Upper lobe of right lung (tissue), 1 donor: ENCODE data around the gene SPATA20. TPM values are rescaled to one million over a fixed set of nuclear protein-coding genes. Genes with fewer than 3 reads are reported as not detected.
A peak's percentile ranks its signal among the peaks of the same experiment; 100 is the strongest.

Source experiments
- ATAC-seq: fragments of 200-7000 bp; cut with Tn5 transposase; one replicate; pipeline ENCODE4 v1.9.1; 2020; ENCODE audit warnings: mild to moderate bottlenecking, moderate library complexity
- DNase-seq: peaks from one replicate; pipeline ENCODE4 v3.0.0-alpha.2; 2020
- H3K27ac ChIP-seq: fragments of 200-600 bp; one replicate; pipeline ENCODE4 v1.8.0; 2022
- H3K27me3 ChIP-seq: fragments of 200-600 bp; one replicate; pipeline ENCODE4 v1.8.0; 2022; ENCODE audit warnings: mild to moderate bottlenecking
- H3K36me3 ChIP-seq: fragments of 200-600 bp; one replicate; pipeline ENCODE4 v1.8.0; 2022
- H3K4me1 ChIP-seq: fragments of 200-600 bp; one replicate; pipeline ENCODE4 v1.8.0; 2022
- H3K4me3 ChIP-seq: fragments of 200-600 bp; one replicate; pipeline ENCODE4 v1.8.0; 2022; ENCODE audit warnings: mild to moderate bottlenecking
- H3K9me3 ChIP-seq: fragments of 200-600 bp; one replicate; pipeline ENCODE4 v1.8.0; 2022
- intact Hi-C: fragments of 100-400 bp; cut with DNase I; formaldehyde crosslinking; loops from one replicate; pipeline ENCODE4 v1.11.0; 2022
- total RNA-seq: library from RNA; stranded (reverse); fragmentation: NEBNext Ultra II Directional; extraction: Animal tissue kit (Norgen Biotek cat#: 25700); gene quantifications from one replicate; pipeline ENCODE4 v1.2.1, GENCODE V29; 2021
- TF ChIP-seq, protein P1 (sequence below): fragments of 200-600 bp; IDR thresholded peaks from one replicate; pipeline ENCODE4 v1.8.0; 2022; ENCODE audit warnings: antibody characterized with exemption
- donor health status: DM: no; HTN: yes; CAD: no; lungs with severe emphysema.

The SPATA20 gene
- total RNA-seq, 1 donor from 2014 or later, result 31.6 TPM

DNA sequence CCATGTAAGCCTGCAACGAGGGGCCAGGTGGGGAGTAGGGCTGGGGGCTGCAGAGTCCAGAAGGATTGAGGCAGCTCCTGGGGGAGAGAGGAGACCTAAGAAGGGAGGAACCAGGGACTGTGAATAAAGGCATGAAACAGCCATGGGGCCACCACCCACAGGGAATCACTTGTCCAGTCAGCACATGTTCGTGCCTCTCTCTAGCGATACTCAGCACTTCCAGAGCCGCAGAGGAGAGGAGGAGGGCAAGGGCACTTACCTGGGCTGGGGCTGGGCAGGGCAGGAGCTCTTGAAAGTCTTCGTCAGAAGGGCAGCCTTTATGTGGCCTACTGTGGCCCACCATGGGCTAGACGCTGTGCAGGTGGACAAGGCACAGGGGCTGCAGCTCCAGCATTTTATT is 37.8 kb downstream of the SPATA20 start:
- TF ChIP-seq, protein P1, sequence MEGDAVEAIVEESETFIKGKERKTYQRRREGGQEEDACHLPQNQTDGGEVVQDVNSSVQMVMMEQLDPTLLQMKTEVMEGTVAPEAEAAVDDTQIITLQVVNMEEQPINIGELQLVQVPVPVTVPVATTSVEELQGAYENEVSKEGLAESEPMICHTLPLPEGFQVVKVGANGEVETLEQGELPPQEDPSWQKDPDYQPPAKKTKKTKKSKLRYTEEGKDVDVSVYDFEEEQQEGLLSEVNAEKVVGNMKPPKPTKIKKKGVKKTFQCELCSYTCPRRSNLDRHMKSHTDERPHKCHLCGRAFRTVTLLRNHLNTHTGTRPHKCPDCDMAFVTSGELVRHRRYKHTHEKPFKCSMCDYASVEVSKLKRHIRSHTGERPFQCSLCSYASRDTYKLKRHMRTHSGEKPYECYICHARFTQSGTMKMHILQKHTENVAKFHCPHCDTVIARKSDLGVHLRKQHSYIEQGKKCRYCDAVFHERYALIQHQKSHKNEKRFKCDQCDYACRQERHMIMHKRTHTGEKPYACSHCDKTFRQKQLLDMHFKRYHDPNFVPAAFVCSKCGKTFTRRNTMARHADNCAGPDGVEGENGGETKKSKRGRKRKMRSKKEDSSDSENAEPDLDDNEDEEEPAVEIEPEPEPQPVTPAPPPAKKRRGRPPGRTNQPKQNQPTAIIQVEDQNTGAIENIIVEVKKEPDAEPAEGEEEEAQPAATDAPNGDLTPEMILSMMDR, result no peak
- Histone ChIP-seq H3K27ac (no peak overlapping the region), H3K27me3 (no peaks in the 10 kb centered on the region), H3K4me3 (no peak overlapping the region), H3K4me1 (peaks cover 10% of the 10 kb centered on the region), H3K9me3 (no peaks in the 10 kb centered on the region), H3K36me3 (no peaks in the 10 kb centered on the region)
- ATAC-seq (peak; percentile 12), DNase-seq (no peak)
- intact Hi-C loops, result no loop called here

DNA sequence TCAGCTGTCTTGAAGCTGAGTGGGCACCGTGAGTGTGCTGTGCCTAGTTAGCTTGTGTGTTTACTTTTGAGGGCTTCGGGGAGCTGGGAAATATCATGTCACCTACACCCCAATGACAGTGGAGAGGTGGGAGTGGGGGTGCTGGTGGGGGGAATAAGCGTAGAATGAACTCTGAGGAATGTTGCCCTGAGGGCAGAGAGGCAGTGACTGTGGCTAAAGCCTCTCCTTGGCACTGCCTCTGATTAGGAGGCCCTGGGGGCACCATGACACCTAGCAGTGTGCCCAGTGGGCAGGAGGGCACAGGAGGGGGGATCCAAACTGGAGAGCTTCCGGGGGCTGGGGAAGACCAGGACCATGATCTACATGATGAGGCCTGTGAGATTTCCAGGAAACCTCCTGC is 38.4 kb downstream of the SPATA20 start:
- ATAC-seq, result no peak
- no peak overlapping the region for H3K4me3 ChIP-seq
- no peak for DNase-seq
- intact Hi-C loops, result no loop called here
- H3K27ac ChIP-seq, result no peak overlapping the region
- peaks cover 10% of the 10 kb centered on the region for H3K4me1 ChIP-seq
- no peaks in the 10 kb centered on the region for H3K27me3 ChIP-seq
- TF ChIP-seq, protein P1, result no peak
- H3K36me3 ChIP-seq, result no peaks in the 10 kb centered on the region
- no peaks in the 10 kb centered on the region for H3K9me3 ChIP-seq

DNA sequence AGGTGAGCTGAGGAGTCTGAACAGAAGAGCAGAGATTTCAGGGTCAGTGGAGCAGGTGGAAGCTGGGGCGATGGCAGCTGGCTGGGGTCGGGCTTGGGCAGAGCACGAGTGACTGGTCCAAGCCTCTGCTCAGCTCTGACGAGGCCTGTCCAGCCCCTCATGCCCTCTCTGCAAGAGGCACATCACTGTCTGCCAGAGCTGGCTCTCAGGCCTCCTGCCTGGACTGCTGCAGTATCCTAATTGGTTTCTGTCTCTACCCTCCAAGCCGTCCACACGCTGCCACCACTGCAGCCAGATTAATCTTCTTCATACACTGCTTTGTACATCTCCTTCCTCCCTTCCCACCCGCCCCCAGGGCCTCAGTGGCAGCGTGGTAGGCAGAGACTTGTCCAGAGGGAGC is 38.9 kb downstream of the SPATA20 start:
- Histone ChIP-seq H3K27ac (no peak overlapping the region), H3K27me3 (no peaks in the 10 kb centered on the region), H3K36me3 (no peaks in the 10 kb centered on the region), H3K4me3 (no peak overlapping the region), H3K9me3 (no peaks in the 10 kb centered on the region), H3K4me1 (peaks cover 10% of the 10 kb centered on the region)
- ATAC-seq (no peak), DNase-seq (no peak)
- intact Hi-C loops, result no loop called here
- TF ChIP-seq, protein P1, result no peak

DNA sequence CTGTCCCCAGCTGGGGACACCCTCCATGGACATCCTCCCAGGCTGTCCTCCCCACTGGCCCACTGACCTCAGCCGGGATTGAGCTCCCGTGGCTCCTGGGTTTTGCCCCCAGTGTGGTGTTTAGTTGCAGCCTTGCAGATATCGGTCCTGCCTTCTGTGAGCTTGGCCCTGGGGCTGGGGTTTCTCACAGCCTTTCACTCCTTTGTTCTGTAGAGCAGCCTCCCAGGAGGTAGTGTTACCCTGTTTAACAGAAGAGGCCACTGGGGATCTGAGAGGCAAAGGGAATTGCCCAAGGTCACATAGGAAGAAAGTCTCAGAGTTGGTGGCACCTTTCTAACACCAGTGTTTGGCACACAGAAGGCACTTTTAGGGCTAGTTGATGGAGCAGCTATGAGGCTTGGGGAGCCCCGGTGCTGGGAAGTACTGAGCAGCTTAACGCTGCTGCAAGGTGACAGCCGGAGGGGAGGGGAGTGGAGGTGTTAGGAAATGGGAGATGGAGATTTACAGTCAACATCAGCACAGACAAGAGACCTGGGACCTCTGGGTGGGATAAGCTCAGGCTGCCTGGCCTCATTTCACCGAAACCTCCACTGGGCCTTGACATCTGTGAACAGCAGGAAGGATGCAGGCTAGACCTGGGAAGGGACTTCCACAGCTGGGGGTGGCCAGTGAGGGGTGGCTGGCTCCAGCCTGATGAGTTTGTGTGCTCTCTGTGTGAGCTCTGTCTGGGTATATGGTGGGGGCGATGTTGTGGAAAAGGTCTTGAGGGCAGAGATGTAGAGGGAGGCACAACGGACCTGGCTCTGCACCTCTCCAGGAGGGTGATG is 39.7 kb downstream of the SPATA20 start:
- TF ChIP-seq, protein P1, result no peak
- intact Hi-C loops, result no loop called here

DNA sequence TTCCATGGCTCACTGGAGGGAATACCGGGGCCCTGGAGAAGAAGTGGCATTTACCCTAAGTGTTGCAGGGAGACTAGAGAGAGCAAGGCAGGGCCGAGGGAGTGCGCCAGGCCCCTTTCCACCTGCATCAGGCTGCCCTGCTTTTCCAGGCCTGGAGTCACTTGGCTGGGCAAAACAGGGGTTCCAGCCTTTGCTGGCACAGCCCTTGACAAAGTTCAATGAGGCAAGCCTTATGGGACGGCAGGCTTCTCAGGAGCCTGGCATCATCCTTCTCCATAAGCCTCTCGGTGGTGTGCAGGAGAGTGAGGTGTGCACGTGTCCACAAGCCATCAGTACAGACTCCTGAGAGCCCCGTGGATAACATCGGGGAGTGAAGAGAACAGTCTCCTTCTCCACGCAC is 40.6 kb downstream of the SPATA20 start:
- H3K9me3 ChIP-seq, result no peaks in the 10 kb centered on the region
- H3K4me1 ChIP-seq, result peaks cover 10% of the 10 kb centered on the region
- ATAC-seq, result no peak
- H3K36me3 ChIP-seq, result no peaks in the 10 kb centered on the region
- no peak overlapping the region for H3K4me3 ChIP-seq
- TF ChIP-seq, protein P1, result no peak
- H3K27me3 ChIP-seq, result no peaks in the 10 kb centered on the region
- intact Hi-C loops, result no loop called here
- no peak overlapping the region for H3K27ac ChIP-seq
- DNase-seq, result no peak

More for the DNA sequence above, 39.7 kb downstream of the SPATA20 start:
- Histone ChIP-seq H3K4me1 (peaks cover 10% of the 10 kb centered on the region), H3K4me3 (no peak overlapping the region), H3K27ac (no peak overlapping the region), H3K27me3 (no peaks in the 10 kb centered on the region), H3K9me3 (no peaks in the 10 kb centered on the region), H3K36me3 (no peaks in the 10 kb centered on the region)
- no peak for DNase-seq
- no peak for ATAC-seq
